Astrocyte (in vitro differentiated cells and primary cell): ENCODE measurements around the gene ALDH1L1.

Source experiments
- CTCF ChIP-seq: IDR thresholded peaks from 2 replicates; pipeline ENCODE4 v1.5.1; 2011; ENCODE audit warnings: low read depth, mild to moderate bottlenecking, inconsistent platforms, low read length, moderate library complexity; ENCODE audit not compliant: insufficient read depth
- EZH2 ChIP-seq: IDR thresholded peaks from 2 replicates; pipeline ENCODE4 v1.6.1; 2012; ENCODE audit warnings: mild to moderate bottlenecking, low read length, inconsistent platforms; ENCODE audit not compliant: insufficient read depth

DNA sequence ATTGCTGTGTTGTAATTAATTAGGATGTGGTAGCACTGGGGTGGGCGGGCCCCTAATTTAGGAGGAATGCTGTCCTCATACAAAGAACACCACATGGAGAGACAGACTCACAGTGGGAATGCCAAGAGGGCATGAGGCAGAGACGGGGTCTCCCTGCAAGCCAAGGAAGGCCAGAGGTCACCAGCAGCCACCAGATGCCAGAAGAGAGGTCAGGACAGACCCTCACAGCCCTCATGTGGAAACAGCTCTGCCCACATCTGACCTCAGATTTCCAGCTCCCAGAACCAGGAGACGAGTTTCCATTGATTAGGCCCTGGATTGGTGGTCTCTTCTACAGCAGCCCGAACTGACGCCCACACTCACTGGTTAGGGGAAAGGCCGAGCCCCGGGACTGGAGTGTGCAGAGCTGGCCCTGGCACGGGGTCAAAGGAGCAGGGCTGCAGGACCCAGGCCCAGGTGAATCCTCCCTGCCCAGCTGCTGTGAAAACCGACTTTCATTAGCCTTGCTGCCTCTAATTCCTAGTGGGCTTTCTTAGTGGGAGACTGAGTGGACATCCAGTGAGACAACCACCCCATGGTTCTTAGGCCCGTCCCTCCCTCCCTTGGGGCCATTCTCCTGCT lies 53.5 kb downstream of the ALDH1L1 start:
- TF ChIP-seq CTCF (no peak), EZH2 (no peak)
